ENCODE results near the gene JOSD2. TPM values are rescaled to one million over a fixed set of nuclear protein-coding genes. Genes with fewer than 3 reads are reported as not detected.

JOSD2 gene
- total RNA-seq, 4 donors from 2014 or later, result 10.8 to 169 (median 36.6) TPM

GRCh38 chr19:50549059-50549926 lies 38.3 kb upstream of the JOSD2 start:
- intact Hi-C loops (cut with DNase I; ENCODE audit: low total_unique reads) (no loop called here), in situ Hi-C loops (cut with MboI; ENCODE audit: low pct_ligation_motif_present in 1 of 4, low pct_unique_long_range_greater_than_20kb in 1 of 4, low sequenced_read_pairs in 3 of 4) (loop anchor here in 3 of 4 donors (10.0 to 25.0 kb wide), 2 partner anchors 236 to 238 kb away; partner anchors contain the start of gene ACP4 (in 2 of the 3))
- Histone ChIP-seq H3K36me3 (no peaks in the 10 kb centered on the region), H3K27ac (no peak overlapping the region), H3K27me3 (peaks cover 47% of the 10 kb centered on the region), H3K4me3 (no peak overlapping the region), H3K4me1 (peaks cover 0 to 4% (median 0%) of the 10 kb centered on the region in 4 donors), H3K9me3 (no peaks in the 10 kb centered on the region)
- no peak for DNase-seq
- WGBS, 2 donors (ENCODE audit: low coverage in 1 of 2), result 74% methylated on average over 22 of the region's 22 CpGs; no CpG with 5 or more reads in 1 of the 2 donors
- TF ChIP-seq EP300 (IDR thresholded peaks at IDR 0.05; ENCODE audit: low read depth) (no peak), POLR2AphosphoS5 (IDR thresholded peaks at IDR 0.05) (no peak), CTCF (IDR thresholded peaks at IDR 0.05) (no peak), POLR2A (IDR thresholded peaks at IDR 0.05) (no peak)

GRCh38 chr19:50548191-50549058 lies 37.4 kb upstream of the JOSD2 start:
- Histone ChIP-seq H3K9me3 (no peaks in the 10 kb centered on the region), H3K4me3 (no peak overlapping the region), H3K4me1 (peaks cover 0 to 4% (median 0%) of the 10 kb centered on the region in 4 donors), H3K27ac (no peak overlapping the region), H3K27me3 (peaks cover 41% of the 10 kb centered on the region), H3K36me3 (no peaks in the 10 kb centered on the region)
- WGBS, 2 donors (ENCODE audit: low coverage in 1 of 2), result 80% methylated on average over 45 of the region's 45 CpGs; no CpG with 5 or more reads in 1 of the 2 donors
- in situ Hi-C loops (cut with MboI; ENCODE audit: low pct_ligation_motif_present in 1 of 4, low pct_unique_long_range_greater_than_20kb in 1 of 4, low sequenced_read_pairs in 3 of 4), result loop anchor here in 3 of 4 donors (10.0 to 25.0 kb wide), 2 partner anchors 236 to 239 kb away; partner anchors contain the start of gene ACP4 (in 2 of the 3)
- intact Hi-C loops (cut with DNase I; ENCODE audit: low total_unique reads), result no loop called here
- no peak for TF ChIP-seq CTCF (IDR thresholded peaks at IDR 0.05)
- TF ChIP-seq POLR2A (IDR thresholded peaks at IDR 0.05), result no peak
- TF ChIP-seq EP300 (IDR thresholded peaks at IDR 0.05; ENCODE audit: low read depth), result no peak
- TF ChIP-seq POLR2AphosphoS5 (IDR thresholded peaks at IDR 0.05), result no peak
- no peak for DNase-seq

- H3K9me3 ChIP-seq, result no peaks in the 10 kb centered on the region
- no peak overlapping the region for H3K27ac ChIP-seq
- H3K27me3 ChIP-seq, result peaks cover 33% of the 10 kb centered on the region
- intact Hi-C loops (cut with DNase I; ENCODE audit: low total_unique reads), result no loop called here
- TF ChIP-seq CTCF (IDR thresholded peaks at IDR 0.05) (no peak), EP300 (IDR thresholded peaks at IDR 0.05; ENCODE audit: low read depth) (no peak), POLR2A (IDR thresholded peaks at IDR 0.05) (no peak), POLR2AphosphoS5 (IDR thresholded peaks at IDR 0.05) (no peak)
- H3K4me1 ChIP-seq, result peaks cover 0 to 4% (median 0%) of the 10 kb centered on the region in 4 donors
- in situ Hi-C loops (cut with MboI; ENCODE audit: low pct_ligation_motif_present in 1 of 4, low pct_unique_long_range_greater_than_20kb in 1 of 4, low sequenced_read_pairs in 3 of 4), result loop anchor here in 3 of 4 donors (10.0 to 25.0 kb wide), 2 partner anchors 237 to 240 kb away; partner anchors contain the start of gene ACP4 (in 2 of the 3)
- no peak for DNase-seq
- H3K4me3 ChIP-seq, result no peak overlapping the region
- 68 to 80% methylated on average over 3 to 18 of the region's 18 CpGs for WGBS, 2 donors (ENCODE audit: low coverage in 1 of 2)
- no peaks in the 10 kb centered on the region for H3K36me3 ChIP-seq
Observed at GRCh38 chr19:50547385-50548190, 36.6 kb upstream of the JOSD2 start.

Measured in transverse colon (tissue), 4 donors.